ENCODE data around the gene SOS2. TPM values are rescaled to one million over a fixed set of nuclear protein-coding genes. Genes with fewer than 3 reads are reported as not detected.

SOS2 gene
- total and polyA plus RNA-seq, 2 of the 4 experiments (the other 2 are of a cell fraction) = 6.3 to 10.9 TPM

DNA sequence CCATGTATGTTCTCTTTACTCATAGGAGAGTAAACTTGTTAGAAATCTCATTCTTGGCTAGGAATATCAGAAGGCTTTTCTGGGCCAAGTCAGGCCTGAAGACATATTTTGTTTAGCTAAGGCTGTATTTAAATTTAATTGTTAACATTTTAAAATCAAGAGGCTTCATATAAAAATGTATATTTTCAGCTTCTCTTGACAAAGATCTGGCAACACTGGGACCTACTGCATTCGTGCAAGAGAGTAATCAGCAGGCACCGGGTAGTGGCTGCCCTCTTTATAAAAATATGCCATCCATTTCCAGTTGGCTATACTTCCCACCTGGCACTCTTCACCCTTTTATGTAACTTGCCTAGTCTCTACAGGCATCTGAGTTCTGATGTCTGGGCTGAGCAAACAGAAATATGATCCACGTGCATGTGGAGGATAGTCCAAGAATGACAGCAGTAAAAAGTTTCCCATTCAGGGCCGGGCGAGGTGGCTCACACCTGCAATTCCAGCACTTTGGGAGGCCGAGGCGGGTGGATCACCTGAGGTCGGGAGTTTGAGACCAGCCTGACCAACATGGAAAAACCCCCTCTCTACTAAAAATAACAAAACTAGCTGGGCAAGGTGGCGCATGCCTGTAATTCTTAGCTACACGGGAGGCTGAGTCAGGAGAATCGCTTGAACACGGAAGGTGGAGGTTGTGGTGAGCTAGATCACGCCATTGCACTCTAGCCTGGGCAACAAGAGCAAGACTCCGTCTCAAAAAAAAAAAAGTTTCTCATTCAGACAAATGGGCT lies 2.0 kb upstream of the SOS2 start:
- Histone ChIP-seq H3K79me1 (ENCODE audit: low read depth in 1 of 2, low read length in 2 of 2) (peaks cover 0 to 31% of the 10 kb centered on the region in 2 experiments; a peak in 2 of 4 replicates), H3K4me3 (ENCODE audit: insufficient read depth, low read depth, low read length) (no peak overlapping the region), H2BK15ac (ENCODE audit: low read depth, low read length) (no peak overlapping the region), H3K27me3 (ENCODE audit: control insufficient read depth, insufficient read depth, low read length) (no peaks in the 10 kb centered on the region), H2BK120ac (ENCODE audit: low read depth, low read length) (no peak overlapping the region), H4K20me1 (ENCODE audit: insufficient read depth, low read length) (peaks cover 21% of the 10 kb centered on the region), H3K23ac (ENCODE audit: low read depth, low read length) (no peak overlapping the region), H3K18ac (ENCODE audit: low read depth, low read length) (no peak overlapping the region), H4K91ac (ENCODE audit: insufficient read depth, low read depth, low read length) (no peak overlapping the region), H3K4ac (ENCODE audit: low read depth, low read length) (no peak overlapping the region), H3K4me1 (ENCODE audit: control insufficient read depth, insufficient read depth, low read length) (peaks cover 1% of the 10 kb centered on the region; the same call in 1 of the 2 replicates), H2BK20ac (ENCODE audit: low read depth, low read length) (no peak overlapping the region), H3K9me1 (ENCODE audit: insufficient read depth, low read length) (no peaks in the 10 kb centered on the region), H3K9me3 (ENCODE audit: control insufficient read depth, insufficient read depth, low read length) (no peaks in the 10 kb centered on the region), H2AK9ac (replicated peaks; ENCODE audit: low read depth, low read length, poor library complexity) (no peak overlapping the region), H2AFZ (replicated peaks; ENCODE audit: low read length, poor library complexity) (no peak overlapping the region), H2AK5ac (ENCODE audit: low read depth, low read length) (no peak overlapping the region), H3K56ac (ENCODE audit: extremely low read depth, insufficient read depth, low read length) (no peak overlapping the region), H3K36me3 (ENCODE audit: control insufficient read depth, insufficient read depth, low read length) (no peaks in the 10 kb centered on the region), H2BK5ac (ENCODE audit: low read depth, low read length, poor library complexity, severe bottlenecking) (no peak overlapping the region), H4K5ac (ENCODE audit: low read depth, low read length) (no peak overlapping the region), H3K27ac (ENCODE audit: insufficient read depth, low read length) (no peak overlapping the region), H4K8ac (ENCODE audit: low read depth in 2 of 2, low read length in 2 of 2) (no peak overlapping the region), H3K9ac (ENCODE audit: low read depth, low read length) (no peak overlapping the region), H3K14ac (replicated peaks; ENCODE audit: low read depth, low read length) (no peak overlapping the region), H3K4me2 (ENCODE audit: low read depth, low read length) (no peak overlapping the region)
- CTCF ChIA-PET = no interaction called here
- no peak for TF ChIP-seq RFX5 (IDR thresholded peaks at IDR 0.05; ENCODE audit: low read depth, low read length)
- no peak for TF ChIP-seq MAZ (IDR thresholded peaks at IDR 0.05; ENCODE audit: borderline replicate concordance, low read depth, low read length)
- no peak for TF ChIP-seq CHD1 (IDR thresholded peaks at IDR 0.05; ENCODE audit: low read depth, low read length)
- TF ChIP-seq, protein P1, sequence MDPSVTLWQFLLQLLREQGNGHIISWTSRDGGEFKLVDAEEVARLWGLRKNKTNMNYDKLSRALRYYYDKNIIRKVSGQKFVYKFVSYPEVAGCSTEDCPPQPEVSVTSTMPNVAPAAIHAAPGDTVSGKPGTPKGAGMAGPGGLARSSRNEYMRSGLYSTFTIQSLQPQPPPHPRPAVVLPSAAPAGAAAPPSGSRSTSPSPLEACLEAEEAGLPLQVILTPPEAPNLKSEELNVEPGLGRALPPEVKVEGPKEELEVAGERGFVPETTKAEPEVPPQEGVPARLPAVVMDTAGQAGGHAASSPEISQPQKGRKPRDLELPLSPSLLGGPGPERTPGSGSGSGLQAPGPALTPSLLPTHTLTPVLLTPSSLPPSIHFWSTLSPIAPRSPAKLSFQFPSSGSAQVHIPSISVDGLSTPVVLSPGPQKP (IDR thresholded peaks at IDR 0.05; ENCODE audit: borderline replicate concordance, low read depth, low read length) = no peak
- TF ChIP-seq NFE2L2 (IDR thresholded peaks at IDR 0.05; ENCODE audit: low read depth, low read length) = no peak
- TF ChIP-seq, protein P2, sequence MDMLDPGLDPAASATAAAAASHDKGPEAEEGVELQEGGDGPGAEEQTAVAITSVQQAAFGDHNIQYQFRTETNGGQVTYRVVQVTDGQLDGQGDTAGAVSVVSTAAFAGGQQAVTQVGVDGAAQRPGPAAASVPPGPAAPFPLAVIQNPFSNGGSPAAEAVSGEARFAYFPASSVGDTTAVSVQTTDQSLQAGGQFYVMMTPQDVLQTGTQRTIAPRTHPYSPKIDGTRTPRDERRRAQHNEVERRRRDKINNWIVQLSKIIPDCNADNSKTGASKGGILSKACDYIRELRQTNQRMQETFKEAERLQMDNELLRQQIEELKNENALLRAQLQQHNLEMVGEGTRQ (IDR thresholded peaks at IDR 0.05; ENCODE audit: low read depth, low read length) = no peak
- in situ Hi-C loops (cut with MboI; ENCODE audit: low sequenced_read_pairs) (no loop called here), dilution Hi-C loops (cut with HindIII; ENCODE audit: low sequenced_read_pairs, unreplicated experiment) (no loop called here), intact Hi-C loops (cut with micrococcal nuclease) (loop anchor here (10.0 kb wide), 1 partner anchor 301 kb away; the partner anchor contains the start of gene MAP4K5)
- WGBS, 2 experiments (ENCODE audit: extremely low coverage in 2 of 2, insufficient read length in 1 of 2) = no CpG with 5 or more reads among the region's 14 CpGs
- DNase-seq = no peak
- BruUV-seq (replicated peaks) = no TSS peak
- POLR2A ChIA-PET (ENCODE audit: unreplicated experiment) = no interaction called here
- no peak for ATAC-seq (ENCODE audit: low read depth)
